Mucosa of rectum (tissue), 2 donors: ENCODE measurements around the gene KRT24.

Experiments used
- H3K27ac ChIP-seq, 2 donors: one replicate each; pipeline ENCODE4 v1.7.0; 2013; ENCODE audit warnings: inconsistent platforms in 2 of 2, low read depth in 2 of 2, low read length in 2 of 2
- H3K27me3 ChIP-seq, 2 donors: one replicate each; pipeline ENCODE4 v1.7.0; 2013; ENCODE audit warnings: low read length in 2 of 2; ENCODE audit not compliant: control insufficient read depth in 2 of 2, insufficient read depth in 2 of 2
- H3K36me3 ChIP-seq, 2 donors: one replicate each; pipeline ENCODE4 v1.7.0; 2013; ENCODE audit warnings: low read length in 2 of 2; ENCODE audit not compliant: control insufficient read depth in 2 of 2, insufficient read depth in 2 of 2
- H3K4me1 ChIP-seq, 2 donors: one replicate each; pipeline ENCODE4 v1.7.0; 2013; ENCODE audit warnings: low read length in 2 of 2, mild to moderate bottlenecking in 1 of 2; ENCODE audit not compliant: control insufficient read depth in 2 of 2, insufficient read depth in 2 of 2
- H3K4me3 ChIP-seq, 2 donors: one replicate each; pipeline ENCODE4 v1.7.0; 2013; ENCODE audit warnings: low read length in 2 of 2
- H3K9ac ChIP-seq, 2 donors: one replicate each; pipeline ENCODE4 v1.7.0; 2013; ENCODE audit warnings: low read length in 2 of 2, low read depth in 1 of 2, mild to moderate bottlenecking in 1 of 2
- H3K9me3 ChIP-seq, 2 donors: one replicate each; pipeline ENCODE4 v1.7.0; 2013; ENCODE audit warnings: low read length in 2 of 2; ENCODE audit not compliant: control insufficient read depth in 2 of 2
- donor health status: healthy.
- donor health status: Normal muscosa, but diverticular disease.

KRT24 gene

DNA sequence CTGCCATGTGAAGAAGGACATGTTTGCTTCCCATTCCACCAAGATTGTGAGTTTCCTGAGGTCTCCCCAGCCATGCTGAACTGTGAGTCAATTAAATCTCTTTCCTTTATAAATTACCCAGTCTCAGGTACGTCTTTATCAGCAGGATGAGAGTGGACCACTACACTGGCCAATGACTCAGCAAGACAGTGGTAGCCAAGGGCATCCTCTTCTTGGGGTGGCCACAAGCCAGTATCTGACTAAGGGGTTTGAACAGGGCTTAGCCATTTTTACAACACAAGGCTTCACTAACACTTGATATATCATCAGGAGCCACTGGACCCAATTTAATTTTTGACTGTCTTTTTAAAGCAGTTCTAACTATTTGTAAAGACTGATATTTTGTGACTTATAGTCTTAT is 21.1 kb upstream of the KRT24 start:
- Histone ChIP-seq H3K4me3 (no peak overlapping the region), H3K27ac (no peak overlapping the region), H3K36me3 (no peaks in the 10 kb centered on the region), H3K4me1 (no peaks in the 10 kb centered on the region), H3K27me3 (no peaks in the 10 kb centered on the region), H3K9me3 (no peaks in the 10 kb centered on the region), H3K9ac (no peak overlapping the region)

DNA sequence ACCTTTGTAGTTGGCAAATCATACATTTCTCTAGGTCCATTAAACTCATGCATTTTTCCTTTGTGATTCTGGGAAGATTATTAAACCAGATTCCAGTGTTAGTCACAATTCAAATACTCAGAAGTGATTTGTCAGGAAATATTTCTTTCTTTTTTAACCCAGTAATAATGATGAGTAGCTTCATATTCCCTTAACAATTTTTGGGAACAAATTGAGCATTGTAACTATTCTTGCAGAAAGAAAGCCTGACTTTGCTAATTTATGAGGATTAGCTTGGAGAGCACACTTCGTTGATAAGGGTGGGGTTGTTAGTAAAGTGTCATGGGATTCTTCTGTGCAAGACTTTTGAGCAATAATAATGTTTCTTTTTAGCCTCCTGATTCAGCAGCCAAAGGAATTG is 18.7 kb upstream of the KRT24 start:
- no peak overlapping the region for H3K9ac ChIP-seq
- no peaks in the 10 kb centered on the region for H3K27me3 ChIP-seq
- no peaks in the 10 kb centered on the region for H3K4me1 ChIP-seq
- H3K4me3 ChIP-seq: no peak overlapping the region
- no peaks in the 10 kb centered on the region for H3K36me3 ChIP-seq
- H3K9me3 ChIP-seq: no peaks in the 10 kb centered on the region
- H3K27ac ChIP-seq: no peak overlapping the region

DNA sequence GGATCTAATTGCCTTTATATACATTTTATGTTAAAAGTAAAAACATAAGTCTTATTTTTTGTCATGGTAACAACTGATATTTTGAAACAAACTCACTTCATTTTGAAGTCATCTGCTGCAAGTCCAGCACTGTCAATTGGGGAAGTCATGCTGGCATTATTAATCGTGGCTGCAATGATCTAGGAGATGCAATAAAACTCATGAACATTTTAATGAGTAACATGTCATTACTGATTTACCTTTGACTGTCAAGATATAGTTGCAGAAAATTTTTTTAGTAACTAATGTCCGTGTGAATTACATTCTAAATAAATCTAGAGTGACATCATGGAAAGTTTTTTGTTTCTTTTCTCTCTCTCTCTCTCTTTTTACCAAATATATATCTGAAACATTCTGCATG is 17.3 kb upstream of the KRT24 start:
- no peak overlapping the region for H3K9ac ChIP-seq
- no peak overlapping the region for H3K27ac ChIP-seq
- no peaks in the 10 kb centered on the region for H3K36me3 ChIP-seq
- H3K27me3 ChIP-seq: no peaks in the 10 kb centered on the region
- H3K4me3 ChIP-seq: no peak overlapping the region
- no peaks in the 10 kb centered on the region for H3K9me3 ChIP-seq
- no peaks in the 10 kb centered on the region for H3K4me1 ChIP-seq

DNA sequence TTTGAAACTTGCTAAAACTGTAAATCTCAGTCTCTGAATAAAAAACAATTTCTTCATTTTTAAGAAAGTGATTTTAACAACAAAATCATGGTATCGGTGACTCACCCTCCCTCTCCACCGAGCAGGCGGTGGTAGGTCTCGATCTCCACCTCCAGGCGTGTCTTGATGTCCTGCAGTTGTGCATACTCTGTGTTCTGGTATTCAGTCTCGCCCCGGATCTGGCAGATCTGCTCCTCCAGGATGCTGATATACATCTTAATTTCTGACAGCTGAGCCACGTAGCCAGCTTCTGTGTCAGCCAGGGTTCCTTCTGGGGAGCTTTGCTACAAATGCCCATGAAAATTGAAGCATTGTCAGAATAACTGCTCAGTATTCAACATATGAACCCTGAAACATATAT is 15.4 kb upstream of the KRT24 start:
- Histone ChIP-seq H3K4me3 (no peak overlapping the region), H3K9ac (no peak overlapping the region), H3K4me1 (no peaks in the 10 kb centered on the region)

DNA sequence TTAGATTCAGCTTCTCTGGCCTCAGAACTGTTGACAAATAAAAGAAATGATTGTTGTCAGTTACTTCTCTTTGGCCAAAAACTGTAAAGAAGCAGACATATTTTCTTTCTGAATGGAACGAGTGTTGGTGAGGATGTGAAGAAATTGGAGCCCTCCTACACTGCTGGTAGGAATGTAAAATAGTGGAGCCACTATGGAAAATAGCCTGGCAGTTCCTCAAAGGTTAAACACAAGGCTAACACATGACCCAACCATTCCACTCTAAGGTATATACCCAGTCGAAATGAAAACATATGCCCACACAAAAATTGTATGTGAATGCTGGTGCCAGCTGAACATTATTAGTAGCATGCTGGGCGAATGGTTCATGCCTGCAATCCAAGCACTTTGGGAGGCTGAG is 14.2 kb upstream of the KRT24 start:
- no peaks in the 10 kb centered on the region for H3K9me3 ChIP-seq
- peaks cover 3 to 4% of the 10 kb centered on the region in 2 donors for H3K27me3 ChIP-seq
- no peaks in the 10 kb centered on the region for H3K36me3 ChIP-seq
- no peak overlapping the region for H3K4me3 ChIP-seq
- H3K9ac ChIP-seq: no peak overlapping the region
- H3K4me1 ChIP-seq: no peaks in the 10 kb centered on the region
- no peak overlapping the region for H3K27ac ChIP-seq

More for the DNA sequence above, 15.4 kb upstream of the KRT24 start:
- Histone ChIP-seq H3K36me3 (no peaks in the 10 kb centered on the region), H3K27ac (no peak overlapping the region), H3K27me3 (peaks cover 3 to 4% of the 10 kb centered on the region in 2 donors), H3K9me3 (no peaks in the 10 kb centered on the region)

DNA sequence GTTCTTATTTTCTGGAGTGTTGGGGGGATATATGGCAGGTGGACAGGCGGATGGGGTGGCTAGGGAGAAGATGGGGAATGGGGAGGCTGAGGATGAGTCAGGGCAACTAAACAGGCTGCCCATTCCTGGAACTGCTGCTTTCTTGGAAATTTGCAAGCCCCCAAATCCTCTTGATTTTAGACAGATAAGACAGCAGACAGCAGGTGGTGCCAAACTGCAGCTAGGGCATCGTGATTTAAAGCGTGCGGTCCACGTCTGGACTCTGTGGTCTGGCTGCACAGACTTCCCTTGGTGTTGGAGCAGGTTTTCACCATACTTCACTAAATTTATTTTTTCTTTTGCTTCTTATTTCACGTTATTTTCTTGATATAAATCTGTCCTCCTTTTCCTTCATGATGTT is 10.9 kb upstream of the KRT24 start:
- H3K9me3 ChIP-seq: no peaks in the 10 kb centered on the region
- no peaks in the 10 kb centered on the region for H3K36me3 ChIP-seq
- H3K4me3 ChIP-seq: no peak overlapping the region
- no peak overlapping the region for H3K9ac ChIP-seq
- no peaks in the 10 kb centered on the region for H3K4me1 ChIP-seq
- H3K27me3 ChIP-seq: peaks cover 3 to 4% of the 10 kb centered on the region in 2 donors
- no peak overlapping the region for H3K27ac ChIP-seq

DNA sequence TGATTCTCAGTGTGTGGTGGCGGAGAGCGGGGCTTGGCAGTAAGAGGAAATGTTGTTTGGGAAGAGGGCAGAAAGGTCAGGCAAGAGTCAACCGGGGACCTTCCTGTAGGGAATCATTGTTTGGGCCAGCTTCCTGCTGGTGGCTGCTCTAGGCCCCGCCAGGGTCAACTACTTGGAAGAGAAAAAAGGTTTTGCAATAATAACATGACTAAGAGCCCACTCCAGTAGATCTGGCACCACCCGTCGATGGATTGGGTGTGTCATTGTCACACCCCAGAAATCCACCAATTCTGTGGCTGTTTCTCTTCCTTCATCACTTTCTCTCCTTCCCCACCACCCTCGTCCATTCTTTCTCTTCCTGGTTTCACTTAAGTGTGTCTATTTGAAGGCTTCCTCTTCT is 4.2 kb upstream of the KRT24 start:
- H3K27me3 ChIP-seq: peaks cover 2 to 4% of the 10 kb centered on the region in 2 donors
- H3K36me3 ChIP-seq: no peaks in the 10 kb centered on the region
- H3K9ac ChIP-seq: no peak overlapping the region
- no peaks in the 10 kb centered on the region for H3K9me3 ChIP-seq
- no peaks in the 10 kb centered on the region for H3K4me1 ChIP-seq
- no peak overlapping the region for H3K27ac ChIP-seq
- no peak overlapping the region for H3K4me3 ChIP-seq

DNA sequence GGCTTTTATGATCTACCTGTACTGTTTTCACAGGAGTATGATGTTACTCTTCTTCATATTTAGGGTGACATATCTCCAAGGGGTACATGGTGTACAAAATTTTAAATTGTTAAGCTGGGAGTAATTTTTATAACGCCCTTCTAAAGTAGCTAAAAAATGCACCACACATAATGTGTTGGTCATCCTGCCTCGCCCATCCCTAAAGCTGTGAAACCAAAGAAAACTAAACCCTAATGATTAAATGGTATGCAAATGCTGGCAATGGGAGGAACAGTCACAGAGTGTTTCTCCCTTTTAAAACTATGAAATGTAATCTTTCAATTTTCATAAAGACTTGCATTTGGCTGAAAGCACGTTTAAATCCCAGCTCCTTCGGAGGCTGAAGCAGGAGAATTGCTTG is 2.0 kb upstream of the KRT24 start:
- no peaks in the 10 kb centered on the region for H3K4me1 ChIP-seq
- H3K36me3 ChIP-seq: no peaks in the 10 kb centered on the region
- H3K9me3 ChIP-seq: no peaks in the 10 kb centered on the region
- H3K27ac ChIP-seq: no peak overlapping the region
- peaks cover 4 to 5% of the 10 kb centered on the region in 2 donors for H3K27me3 ChIP-seq
- H3K9ac ChIP-seq: no peak overlapping the region
- H3K4me3 ChIP-seq: no peak overlapping the region

DNA sequence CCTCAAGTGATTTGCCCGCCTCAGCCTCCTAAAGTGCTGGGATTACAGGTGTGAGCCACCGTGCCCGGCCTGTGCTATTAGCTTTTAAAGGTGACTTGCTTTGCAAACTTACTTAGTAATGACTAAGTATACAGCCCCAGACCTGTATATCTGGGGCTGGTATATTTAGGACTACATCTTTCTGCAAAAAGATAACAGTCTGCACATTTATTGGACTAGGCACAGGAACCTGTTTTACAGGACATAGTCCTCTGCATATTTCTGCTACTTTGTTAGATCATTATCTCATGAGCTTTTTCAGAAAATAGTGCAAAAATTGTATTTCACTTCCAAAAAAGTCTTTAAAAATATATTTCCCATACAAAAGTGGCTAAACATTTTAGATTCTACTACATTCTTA is 1.3 kb downstream of the KRT24 start:
- H3K36me3 ChIP-seq: no peaks in the 10 kb centered on the region
- no peak overlapping the region for H3K9ac ChIP-seq
- H3K9me3 ChIP-seq: no peaks in the 10 kb centered on the region
- H3K4me1 ChIP-seq: no peaks in the 10 kb centered on the region
- H3K4me3 ChIP-seq: no peak overlapping the region
- H3K27me3 ChIP-seq: peaks cover 4 to 8% of the 10 kb centered on the region in 2 donors
- no peak overlapping the region for H3K27ac ChIP-seq

DNA sequence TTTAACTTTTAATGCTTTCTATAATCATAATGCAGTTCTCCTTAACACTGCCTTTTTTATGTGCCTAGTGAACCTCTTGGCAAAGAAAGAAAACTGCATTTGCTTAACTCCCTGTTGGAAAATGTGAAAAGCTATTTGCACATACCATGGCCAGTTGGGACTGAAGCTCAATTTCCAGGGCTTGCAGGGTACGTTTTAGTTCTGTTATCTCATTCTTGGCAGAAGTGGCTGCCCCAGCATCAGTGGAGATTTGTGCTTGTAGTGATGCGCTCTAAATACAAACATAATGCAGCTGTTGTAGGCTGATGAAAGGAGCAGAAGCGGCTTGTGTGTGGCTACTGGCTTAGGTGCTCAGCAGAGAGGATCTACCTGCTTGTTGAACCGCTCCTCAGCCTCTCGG is 3.7 kb downstream of the KRT24 start:
- Histone ChIP-seq H3K9ac (no peak overlapping the region), H3K27ac (no peak overlapping the region), H3K9me3 (no peaks in the 10 kb centered on the region), H3K36me3 (no peaks in the 10 kb centered on the region), H3K27me3 (peaks cover 4 to 8% of the 10 kb centered on the region in 2 donors), H3K4me3 (no peak overlapping the region), H3K4me1 (peaks cover 2 to 3% of the 10 kb centered on the region in 2 donors)

DNA sequence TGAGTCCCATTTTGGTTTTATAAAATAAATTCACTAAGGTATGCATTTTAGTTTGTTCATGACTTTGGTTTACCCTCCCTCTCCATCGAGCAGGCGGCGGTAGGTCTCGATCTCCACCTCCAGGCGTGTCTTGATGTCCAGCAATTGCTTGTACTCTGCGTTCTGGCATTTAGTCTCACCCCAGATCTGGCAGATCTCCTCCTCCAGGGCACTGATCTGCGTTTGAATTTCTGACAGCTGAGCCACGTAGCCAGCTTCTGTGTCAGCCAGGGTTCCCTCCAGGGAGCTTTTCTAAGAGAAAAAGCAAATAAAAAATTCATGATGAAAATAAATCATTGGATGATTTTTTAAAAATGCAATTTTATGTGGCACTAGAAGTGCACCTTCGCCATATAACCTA is 4.2 kb downstream of the KRT24 start:
- H3K9ac ChIP-seq: no peak overlapping the region
- peaks cover 2 to 3% of the 10 kb centered on the region in 2 donors for H3K4me1 ChIP-seq
- H3K4me3 ChIP-seq: no peak overlapping the region
- H3K9me3 ChIP-seq: no peaks in the 10 kb centered on the region
- no peaks in the 10 kb centered on the region for H3K36me3 ChIP-seq
- no peak overlapping the region for H3K27ac ChIP-seq
- H3K27me3 ChIP-seq: peaks cover 1 to 8% of the 10 kb centered on the region in 2 donors
